IPS-NIHi11 (cell line): Measurements from ENCODE around the gene ZNF780A.
"Not testable (repeated sequence)": the region's sequence is repeated elsewhere in the genome, so short reads cannot be mapped to it uniquely, and the experiment has no call there.

Source experiments
- DNase-seq: peaks from one replicate; pipeline ENCODE4 v3.0.0; 2012; ENCODE audit warnings: mixed read lengths, low spot score

The ZNF780A gene

GRCh38 chr19:40090241-40091204 is at the start of gene ZNF780A:
TSS of gene ZNF780A (minus strand) at chr19:40090943. CDS start at chr19:40084753, 6,190 bp downstream.
- DNase-seq = peak; percentile 89

GRCh38 chr19:40139533-40140287 is 49.0 kb upstream of the ZNF780A start:
- DNase-seq = peak; percentile 29

GRCh38 chr19:40136818-40137217 is 46.1 kb upstream of the ZNF780A start:
- no peak for DNase-seq

- no peak for DNase-seq
These were observed 44.1 kb upstream of the ZNF780A start for GRCh38 chr19:40134866-40135265.

- DNase-seq = no peak
These were observed 42.7 kb upstream of the ZNF780A start for GRCh38 chr19:40133491-40133890.

GRCh38 chr19:40130013-40130412 is 39.3 kb upstream of the ZNF780A start:
- no peak for DNase-seq

- no peak for DNase-seq
These were observed 38.7 kb upstream of the ZNF780A start for GRCh38 chr19:40129425-40129824.

GRCh38 chr19:40128991-40129390 is 38.2 kb upstream of the ZNF780A start:
- no peak for DNase-seq

- DNase-seq = no peak
These were observed 28.6 kb upstream of the ZNF780A start for GRCh38 chr19:40119380-40119779.

GRCh38 chr19:40118638-40119037 is 27.9 kb upstream of the ZNF780A start:
- DNase-seq = not testable (repeated sequence)

- DNase-seq = no peak
These were observed 25.3 kb upstream of the ZNF780A start for GRCh38 chr19:40116075-40116474.

GRCh38 chr19:40114119-40114518 is 23.4 kb upstream of the ZNF780A start:
- not testable (repeated sequence) for DNase-seq

- not testable (repeated sequence) for DNase-seq
These were observed 21.5 kb upstream of the ZNF780A start for GRCh38 chr19:40112271-40112670.

- no peak for DNase-seq
These were observed 19.8 kb upstream of the ZNF780A start for GRCh38 chr19:40110570-40110969.

GRCh38 chr19:40104754-40105153 is 14.0 kb upstream of the ZNF780A start:
- DNase-seq = no peak

- DNase-seq = no peak
These were observed 12.9 kb upstream of the ZNF780A start for GRCh38 chr19:40103600-40103999.

GRCh38 chr19:40101813-40102212 is 11.1 kb upstream of the ZNF780A start:
- no peak for DNase-seq

- no peak for DNase-seq
These were observed 2.7 kb upstream of the ZNF780A start for GRCh38 chr19:40093416-40093815.

GRCh38 chr19:40091205-40092129 is 724 bp upstream of the ZNF780A start:
- DNase-seq = no peak

GRCh38 chr19:40089462-40089861 is 1.3 kb downstream of the ZNF780A start:
- no peak for DNase-seq

GRCh38 chr19:40088299-40089047 is 2.3 kb downstream of the ZNF780A start:
- DNase-seq = no peak
